Gastroesophageal sphincter (tissue), 4 donors: ENCODE results near the gene ITGA3. TPM values are rescaled to one million over a fixed set of nuclear protein-coding genes. Genes with fewer than 3 reads are reported as not detected.

Experiments used
- ATAC-seq: fragments of 150-250 bp; one replicate; pipeline ENCODE4 v1.9.1; 2016; ENCODE audit warnings: mild to moderate bottlenecking, moderate library complexity
- H3K27ac ChIP-seq, 4 donors: fragments of 200-600 bp; sonication (generic) in 3 of 4; 1 replicate in 3 of 4; 2 replicates in 1 of 4; pipeline ENCODE4 v1.5.1; 2016 to 2019
- H3K27me3 ChIP-seq: fragments of 200-600 bp; sonication (generic); one replicate; pipeline ENCODE4 v1.5.1; 2019
- H3K36me3 ChIP-seq, 2 donors: fragments of 200-600 bp; sonication (generic); one replicate each; pipeline ENCODE4 v1.5.1; 2019; ENCODE audit warnings: control low read depth in 1 of 2
- H3K4me1 ChIP-seq, 3 donors: fragments of 200-600 bp; sonication (generic); 1 replicate in 2 of 3; 2 replicates in 1 of 3; pipeline ENCODE4 v1.5.1; 2016 to 2019; ENCODE audit warnings: control low read depth in 2 of 3
- H3K4me3 ChIP-seq, 2 donors: fragments of 200-600 bp; sonication (generic); one replicate each; pipeline ENCODE4 v1.5.1; 2019; ENCODE audit warnings: mild to moderate bottlenecking in 1 of 2, moderate library complexity in 1 of 2
- H3K9me3 ChIP-seq, 3 donors: fragments of 200-600 bp; sonication (generic); one replicate each; pipeline ENCODE4 v1.5.1; 2017 to 2019; ENCODE audit warnings: control low read depth in 2 of 3
- EP300 ChIP-seq: sonication (generic); formaldehyde crosslinking; IDR thresholded peaks from one replicate; pipeline ENCODE4 v1.6.1; 2017; ENCODE audit warnings: antibody characterized with exemption, mild to moderate bottlenecking
- POLR2A ChIP-seq, 2 donors: fragments of 450-650 bp; IDR thresholded peaks; one replicate each; pipeline ENCODE4 v1.6.1; 2017; ENCODE audit warnings: antibody characterized with exemption in 2 of 2, mild to moderate bottlenecking in 2 of 2, moderate library complexity in 1 of 2
- POLR2AphosphoS5 ChIP-seq: sonication (generic); formaldehyde crosslinking; IDR thresholded peaks from one replicate; pipeline ENCODE4 v1.6.1; 2017; ENCODE audit warnings: antibody characterized with exemption
- WGBS, 2 donors: methylation state at CpG; one replicate each; pipeline ENCODE4 v1.1.5; 2018; ENCODE audit warnings: low coverage in 1 of 2; 5-methylcytosine and 5-hydroxymethylcytosine counted together
- total RNA-seq, 4 donors: library from RNA; depleted of rRNA; stranded (reverse); fragments of >200 nt; gene quantifications; one replicate each; pipeline ENCODE4 v1.1.0, GENCODE V29; 2016
- TF ChIP-seq, protein P1 (sequence below), 4 experiments: fragments of 200-600 bp in 2 of 4; fragments of 450-650 bp in 2 of 4; sonication (generic) in 1 of 4; IDR thresholded peaks; one replicate each; pipeline ENCODE4 v1.5.1; 2017 to 2019; ENCODE audit warnings: antibody characterized with exemption in 4 of 4, mild to moderate bottlenecking in 2 of 4, moderate library complexity in 2 of 4

ITGA3 gene
- total RNA-seq, 4 donors from 2014 or later: 62.4 to 131 (median 124) TPM

DNA sequence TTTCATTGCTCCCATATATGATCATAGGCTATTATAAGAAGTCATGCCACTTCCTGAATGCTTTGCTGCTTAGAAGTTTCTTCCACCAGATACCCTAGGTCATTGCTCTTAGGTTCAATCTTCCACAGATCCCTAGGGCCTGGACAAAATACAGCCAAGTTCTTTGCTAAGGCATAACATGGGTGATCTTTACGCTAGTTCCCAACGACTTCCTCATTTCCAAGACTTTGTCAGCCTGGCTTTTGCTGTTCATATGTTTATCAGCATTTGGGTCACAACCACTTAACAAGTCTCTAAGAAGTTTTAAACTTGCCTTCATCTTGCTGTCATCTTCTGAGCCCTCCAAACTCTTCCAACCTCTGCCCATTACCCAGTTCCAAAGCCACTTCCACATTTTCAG is 40.8 kb upstream of the ITGA3 start:
- Histone ChIP-seq H3K4me3 (no peak overlapping the region), H3K9me3 (peaks cover 0 to 28% (median 0%) of the 10 kb centered on the region in 3 donors), H3K36me3 (no peaks in the 10 kb centered on the region), H3K27ac (no peak overlapping the region), H3K4me1 (no peaks in the 10 kb centered on the region), H3K27me3 (peaks cover 16% of the 10 kb centered on the region)
- WGBS, 2 donors: 80 to 94% methylated on average over 2 of the region's 2 CpGs
- ATAC-seq: no peak
- TF ChIP-seq EP300 (no peak), POLR2AphosphoS5 (no peak), POLR2A (IDR thresholded peaks at IDR 0.05) (no peak)

DNA sequence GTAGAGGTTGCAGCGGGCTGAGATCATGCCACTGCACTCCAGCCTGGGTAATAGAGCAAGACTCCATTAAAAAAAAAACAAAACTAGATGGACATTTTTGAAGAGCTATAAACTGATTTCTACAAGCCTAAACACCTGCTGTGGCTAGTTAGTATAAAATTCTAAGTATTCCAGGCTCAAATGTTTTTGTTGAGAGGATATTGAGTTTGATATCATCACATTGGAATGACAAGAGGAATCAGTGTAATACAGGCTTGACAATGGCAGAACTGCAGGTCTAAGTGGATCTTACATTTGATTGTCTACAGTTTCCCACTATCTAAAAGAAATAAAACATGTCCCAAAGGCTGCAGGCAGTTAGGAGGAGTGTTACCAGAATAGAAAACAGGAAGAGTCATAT is 37.0 kb upstream of the ITGA3 start:
- no peak for TF ChIP-seq POLR2A (IDR thresholded peaks at IDR 0.05)
- no peak for TF ChIP-seq POLR2AphosphoS5
- no peak for TF ChIP-seq EP300
- TF ChIP-seq, protein P1, sequence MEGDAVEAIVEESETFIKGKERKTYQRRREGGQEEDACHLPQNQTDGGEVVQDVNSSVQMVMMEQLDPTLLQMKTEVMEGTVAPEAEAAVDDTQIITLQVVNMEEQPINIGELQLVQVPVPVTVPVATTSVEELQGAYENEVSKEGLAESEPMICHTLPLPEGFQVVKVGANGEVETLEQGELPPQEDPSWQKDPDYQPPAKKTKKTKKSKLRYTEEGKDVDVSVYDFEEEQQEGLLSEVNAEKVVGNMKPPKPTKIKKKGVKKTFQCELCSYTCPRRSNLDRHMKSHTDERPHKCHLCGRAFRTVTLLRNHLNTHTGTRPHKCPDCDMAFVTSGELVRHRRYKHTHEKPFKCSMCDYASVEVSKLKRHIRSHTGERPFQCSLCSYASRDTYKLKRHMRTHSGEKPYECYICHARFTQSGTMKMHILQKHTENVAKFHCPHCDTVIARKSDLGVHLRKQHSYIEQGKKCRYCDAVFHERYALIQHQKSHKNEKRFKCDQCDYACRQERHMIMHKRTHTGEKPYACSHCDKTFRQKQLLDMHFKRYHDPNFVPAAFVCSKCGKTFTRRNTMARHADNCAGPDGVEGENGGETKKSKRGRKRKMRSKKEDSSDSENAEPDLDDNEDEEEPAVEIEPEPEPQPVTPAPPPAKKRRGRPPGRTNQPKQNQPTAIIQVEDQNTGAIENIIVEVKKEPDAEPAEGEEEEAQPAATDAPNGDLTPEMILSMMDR (IDR thresholded peaks at IDR 0.05): no peak
- Histone ChIP-seq H3K27ac (no peak overlapping the region), H3K9me3 (peaks cover 0 to 9% (median 0%) of the 10 kb centered on the region in 3 donors), H3K36me3 (no peaks in the 10 kb centered on the region), H3K27me3 (peaks cover 9% of the 10 kb centered on the region), H3K4me3 (no peak overlapping the region), H3K4me1 (no peaks in the 10 kb centered on the region)
- 75% methylated on average over 1 of the region's 1 CpG; no CpG with 5 or more reads in 1 of the 2 donors for WGBS, 2 donors
- ATAC-seq: no peak

DNA sequence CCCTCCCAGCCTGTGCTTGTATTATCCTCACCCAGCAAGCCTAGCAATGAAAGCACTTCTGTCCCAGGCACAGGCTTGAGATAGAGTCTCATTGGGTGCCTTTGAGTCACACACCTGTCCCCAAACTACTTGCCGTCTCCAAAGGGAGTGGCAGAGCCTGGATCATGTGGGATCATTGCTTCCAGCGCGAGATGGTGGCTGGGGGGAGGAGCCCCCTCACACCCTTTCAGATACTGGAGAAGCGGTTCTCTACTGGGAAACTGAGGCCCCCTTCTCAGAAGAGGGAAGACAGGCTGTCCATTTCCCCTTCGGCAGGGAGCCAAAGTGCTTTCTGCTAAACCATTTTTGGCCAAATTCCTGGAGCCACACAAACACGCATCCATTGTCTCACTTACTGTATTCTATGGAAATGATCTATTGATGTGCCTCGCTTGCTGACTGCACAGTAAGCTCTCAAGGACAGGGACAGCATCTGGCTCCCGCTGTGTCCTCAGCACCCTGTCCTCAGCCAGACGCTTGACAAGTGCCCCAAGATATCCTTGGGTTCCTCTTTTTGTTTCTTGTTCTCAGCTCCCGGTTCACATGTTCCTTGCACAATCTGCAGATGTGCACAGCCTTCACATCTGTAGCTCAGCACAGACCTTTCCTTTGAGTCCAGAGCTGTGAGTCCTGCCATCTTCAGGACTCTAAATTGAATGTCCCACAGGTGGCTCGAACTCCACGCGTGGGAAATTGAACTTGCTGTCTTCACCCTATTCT is 34.9 kb upstream of the ITGA3 start:
- ATAC-seq: no peak
- 56 to 60% methylated on average over 11 to 13 of the region's 13 CpGs for WGBS, 2 donors
- Histone ChIP-seq H3K27me3 (no peaks in the 10 kb centered on the region), H3K9me3 (no peaks in the 10 kb centered on the region), H3K4me1 (no peaks in the 10 kb centered on the region), H3K4me3 (no peak overlapping the region), H3K36me3 (no peaks in the 10 kb centered on the region), H3K27ac (no peak overlapping the region)
- TF ChIP-seq POLR2AphosphoS5 (no peak), POLR2A (IDR thresholded peaks at IDR 0.05) (no peak), EP300 (no peak)
- TF ChIP-seq, protein P1 (IDR thresholded peaks at IDR 0.05): no peak

DNA sequence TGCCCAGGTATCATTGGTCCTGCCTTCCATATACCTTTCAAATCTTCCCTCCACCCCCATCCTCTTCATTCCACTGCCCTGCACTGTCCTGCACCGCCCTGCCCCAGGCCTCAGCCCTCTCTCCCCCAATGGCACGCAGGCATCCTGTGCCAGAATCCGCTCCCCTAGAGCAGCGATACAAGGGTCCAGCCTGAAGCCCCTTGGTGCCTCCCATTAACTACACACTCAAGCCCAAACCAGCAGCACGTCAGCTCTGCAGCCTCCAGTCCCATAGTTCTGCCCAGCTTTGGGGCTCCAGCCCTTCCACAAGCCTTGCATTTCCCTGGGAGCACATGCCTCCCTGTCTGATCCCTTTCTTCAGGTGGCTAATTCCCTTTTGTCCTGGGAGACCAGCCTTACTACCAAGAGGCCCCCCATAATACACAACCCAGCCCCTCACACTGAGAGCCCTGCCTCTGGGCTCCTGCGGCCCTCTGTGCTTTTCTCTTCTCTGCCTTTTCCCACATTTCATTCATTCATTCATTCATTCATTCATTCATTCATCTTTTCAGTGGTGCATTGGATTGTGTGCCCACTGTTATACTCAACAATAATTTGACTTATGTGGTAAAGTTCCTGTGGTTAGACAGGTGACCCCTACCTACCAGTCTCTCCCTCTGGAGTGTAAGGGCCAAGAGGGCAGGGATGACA is 34.1 kb upstream of the ITGA3 start:
- H3K36me3 ChIP-seq: no peaks in the 10 kb centered on the region
- no peak for TF ChIP-seq POLR2AphosphoS5
- TF ChIP-seq POLR2A (IDR thresholded peaks at IDR 0.05): no peak
- TF ChIP-seq, protein P1 (IDR thresholded peaks at IDR 0.05): no peak
- TF ChIP-seq EP300: no peak
- 88 to 90% methylated on average over 1 to 4 of the region's 6 CpGs for WGBS, 2 donors
- no peak overlapping the region for H3K27ac ChIP-seq
- no peak overlapping the region for H3K4me3 ChIP-seq
- no peaks in the 10 kb centered on the region for H3K9me3 ChIP-seq
- no peaks in the 10 kb centered on the region for H3K27me3 ChIP-seq
- ATAC-seq: no peak
- peaks cover 0 to 4% (median 0%) of the 10 kb centered on the region in 3 donors for H3K4me1 ChIP-seq

DNA sequence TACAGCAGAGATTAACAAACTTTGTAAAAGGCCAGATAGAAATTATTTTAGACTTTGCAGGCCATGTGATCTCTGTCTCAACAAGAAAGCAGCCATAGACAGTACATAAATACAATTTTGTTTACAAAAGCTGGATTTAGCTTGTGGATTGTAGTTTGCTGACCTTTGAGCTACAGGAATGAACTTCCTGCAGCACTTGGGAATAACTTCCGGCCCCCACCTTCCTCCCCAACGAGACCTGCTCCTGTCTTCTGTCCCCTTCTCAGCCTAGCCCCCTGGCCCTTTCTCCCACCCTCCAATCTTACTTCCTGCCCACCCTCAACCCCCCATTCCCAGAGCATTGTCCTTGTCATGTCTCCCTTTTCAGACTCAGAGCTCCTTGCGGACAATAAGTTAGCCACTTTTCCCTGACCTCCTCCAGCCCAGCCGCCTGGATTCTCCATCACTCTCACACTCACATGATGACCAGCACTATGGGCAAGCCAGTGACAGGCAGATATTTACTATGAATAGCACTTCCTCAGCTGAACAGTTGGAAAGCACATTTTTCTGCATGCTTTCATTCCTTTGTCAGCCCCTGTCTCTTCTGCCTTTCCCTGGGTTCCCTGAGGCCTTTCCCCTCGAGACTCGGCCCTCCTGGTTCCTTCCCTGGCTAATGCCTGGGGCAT is 33.3 kb upstream of the ITGA3 start:
- H3K27me3 ChIP-seq: no peaks in the 10 kb centered on the region
- H3K4me1 ChIP-seq: peaks cover 0 to 11% (median 7%) of the 10 kb centered on the region in 3 donors
- WGBS, 2 donors: 30 to 53% methylated on average over 6 of the region's 6 CpGs
- H3K4me3 ChIP-seq: no peak overlapping the region
- TF ChIP-seq POLR2AphosphoS5 (no peak), EP300 (no peak), POLR2A (IDR thresholded peaks at IDR 0.05) (no peak)
- TF ChIP-seq, protein P1 (IDR thresholded peaks at IDR 0.05): no peak
- no peaks in the 10 kb centered on the region for H3K36me3 ChIP-seq
- no peak for ATAC-seq
- no peaks in the 10 kb centered on the region for H3K9me3 ChIP-seq
- H3K27ac ChIP-seq: no peak overlapping the region
